HepG2 (cell line): ENCODE data around the gene OPRL1. TPM values are rescaled to one million over a fixed set of nuclear protein-coding genes. Genes with fewer than 3 reads are reported as not detected.
A peak's percentile ranks its signal among the peaks of the same experiment; 100 is the strongest.

Source experiments
- AKNA ChIP-seq: sonication (generic); formaldehyde crosslinking; IDR thresholded peaks from 2 replicates; pipeline ENCODE4 v1.4.0; 2020; ENCODE audit warnings: missing genetic modification reagents, borderline replicate concordance
- CSRNP2 ChIP-seq: sonication (generic); formaldehyde crosslinking; conservative IDR thresholded peaks from 2 replicates; pipeline ENCODE4 v1.8.0; 2022; ENCODE audit warnings: low read depth, missing genetic modification reagents
- GZF1 ChIP-seq: sonication (generic); formaldehyde crosslinking; IDR thresholded peaks from 2 replicates; pipeline ENCODE4 v1.5.1; 2020; ENCODE audit warnings: mild to moderate bottlenecking, missing genetic modification reagents
- MBD4 ChIP-seq: IDR thresholded peaks from 2 replicates; pipeline ENCODE4 v1.6.1; 2012; ENCODE audit warnings: low read length, inconsistent platforms, borderline replicate concordance
- MXD1 ChIP-seq: sonication (generic); formaldehyde crosslinking; IDR thresholded peaks from 2 replicates; pipeline ENCODE4 v1.4.0; 2020; ENCODE audit warnings: mild to moderate bottlenecking, missing genetic modification reagents
- MZF1 ChIP-seq: sonication (generic); formaldehyde crosslinking; IDR thresholded peaks from 2 replicates; pipeline ENCODE4 v1.8.1; 2023; ENCODE audit warnings: mild to moderate bottlenecking, missing genetic modification reagents, borderline replicate concordance
- PBX2 ChIP-seq: IDR thresholded peaks from 2 replicates; pipeline ENCODE4 v1.6.1; 2016; ENCODE audit warnings: control low read depth
- TARDBP ChIP-seq: sonication (generic); formaldehyde crosslinking; IDR thresholded peaks from 2 replicates; pipeline ENCODE4 v1.8.0; 2022; ENCODE audit warnings: mild to moderate bottlenecking, missing genetic modification reagents
- TBX2 ChIP-seq: sonication (generic); formaldehyde crosslinking; IDR thresholded peaks from 2 replicates; pipeline ENCODE4 v1.5.0; 2020; ENCODE audit warnings: missing genetic modification reagents, mild to moderate bottlenecking, borderline replicate concordance
- TEAD3 ChIP-seq: optimal IDR thresholded peaks from 2 replicates; pipeline ENCODE3; 2016; ENCODE audit warnings: borderline replicate concordance
- TIGD3 ChIP-seq: sonication (generic); formaldehyde crosslinking; IDR thresholded peaks from 2 replicates; pipeline ENCODE4 v1.5.1; 2020; ENCODE audit warnings: mild to moderate bottlenecking, missing genetic modification reagents, borderline replicate concordance
- ZNF354B ChIP-seq: sonication (generic); formaldehyde crosslinking; IDR thresholded peaks from 2 replicates; pipeline ENCODE4 v1.8.0; 2022; ENCODE audit warnings: mild to moderate bottlenecking, missing genetic modification reagents
- ZNF598 ChIP-seq: sonication (generic); formaldehyde crosslinking; IDR thresholded peaks from 2 replicates; pipeline ENCODE4 v1.5.1; 2020; ENCODE audit warnings: mild to moderate bottlenecking, missing genetic modification reagents, borderline replicate concordance
- ZNF616 ChIP-seq: sonication (generic); formaldehyde crosslinking; IDR thresholded peaks from 2 replicates; pipeline ENCODE4 v1.5.0; 2020; ENCODE audit warnings: low read depth, mild to moderate bottlenecking, missing genetic modification reagents
- ZNF670 ChIP-seq: sonication (generic); formaldehyde crosslinking; IDR thresholded peaks from 2 replicates; pipeline ENCODE4 v1.8.0; 2022; ENCODE audit warnings: mild to moderate bottlenecking, missing genetic modification reagents, borderline replicate concordance
- ZNF772 ChIP-seq: sonication (generic); formaldehyde crosslinking; IDR thresholded peaks from 2 replicates; pipeline ENCODE4 v1.5.0; 2020; ENCODE audit warnings: mild to moderate bottlenecking, missing genetic modification reagents
- ZNF773 ChIP-seq: sonication (generic); formaldehyde crosslinking; IDR thresholded peaks from 2 replicates; pipeline ENCODE4 v1.4.0; 2020; ENCODE audit warnings: missing genetic modification reagents, borderline replicate concordance
- polyA plus RNA-seq, 8 experiments: library from polyadenylated mRNA; depleted of rRNA in 3 of 8; stranded (reverse) in 7 of 8; unstranded in 1 of 8; fragments of >200 nt; fragmentation: Illumina TruSeq in 4 of 8; extraction: Trizol in 4 of 8; gene quantifications; 2 replicates each; pipeline versions ENCODE4 v1.2.1 to v1.2.3, GENCODE V29; 2011 to 2016; ENCODE audit warnings: low read depth in 4 of 8, missing spikeins in 1 of 8, mixed read lengths in 1 of 8; ENCODE audit not compliant: insufficient read depth in 1 of 8
- total RNA-seq, 5 experiments: library from RNA; depleted of rRNA; stranded (reverse); fragments of >200 nt; fragmentation: Illumina TruSeq; extraction: Trizol; gene quantifications; 2 replicates each; pipeline ENCODE4 v1.2.3, GENCODE V29; 2016; ENCODE audit warnings: low read depth in 1 of 5

Gene OPRL1
- total and polyA plus RNA-seq, 2 of the 13 experiments (the other 11 are each of a cell fraction or from before 2014, with no cell fraction given): 0.35 to 0.71 TPM

- TF ChIP-seq CSRNP2 (CRISPR knock-in tag) (no peak), ZNF598 (no peak; the same call in 1 of the 2 replicates), TEAD3 (CRISPR knock-in tag) (peak; percentile 80), ZNF670 (CRISPR knock-in tag) (no peak), PBX2 (no peak), AKNA (CRISPR knock-in tag) (no peak), TARDBP (CRISPR knock-in tag) (peak; percentile 77; the same call in 1 of the 2 replicates), ZNF772 (CRISPR knock-in tag) (peak; percentile 73; the same call in 1 of the 2 replicates), MXD1 (CRISPR knock-in tag) (peak; percentile 87), MBD4 (no peak), MZF1 (CRISPR knock-in tag) (no peak), TIGD3 (no peak), TBX2 (peak; percentile 70; the same call in 1 of the 2 replicates), ZNF773 (CRISPR knock-in tag) (no peak), ZNF616 (CRISPR knock-in tag) (peak; percentile 96), GZF1 (peak; percentile 80; the same call in 1 of the 2 replicates), ZNF354B (CRISPR knock-in tag) (peak; percentile 96; the same call in 1 of the 2 replicates)
Measured at GRCh38 chr20:64052987-64053840, 26.7 kb upstream of the OPRL1 start (continued).
